ENCODE results near the gene RHOC. TPM values are rescaled to one million over a fixed set of nuclear protein-coding genes. Genes with fewer than 3 reads are reported as not detected.

Gene RHOC
- total RNA-seq, 1 donor = 68.4 TPM

- DNase-seq (ENCODE audit: low read depth in 2 of 3, low spot score in 2 of 3) = no peak
These were observed 19.6 kb downstream of the RHOC start for GRCh38 chr1:112687361-112687760.

DNA sequence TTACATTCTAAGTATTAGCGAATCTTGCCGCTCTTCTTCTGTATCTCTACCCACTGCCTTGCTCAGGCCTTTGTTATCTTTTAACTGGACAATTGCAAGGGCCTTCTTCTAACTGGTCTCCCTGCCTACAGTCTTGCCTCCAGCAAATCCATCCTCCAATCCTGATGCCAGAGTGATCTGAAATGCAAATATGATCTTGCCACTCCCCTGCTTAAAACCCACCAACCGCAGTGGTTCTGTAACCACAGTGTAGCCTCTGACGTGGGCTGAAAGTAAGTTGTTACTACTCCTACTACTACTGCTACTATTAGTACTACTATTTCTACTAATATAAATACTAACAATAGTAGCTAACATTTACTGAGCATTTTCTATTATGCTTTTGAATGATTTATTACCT lies 20.1 kb downstream of the RHOC start:
- DNase-seq (ENCODE audit: low read depth in 2 of 3, low spot score in 2 of 3) = no peak

DNA sequence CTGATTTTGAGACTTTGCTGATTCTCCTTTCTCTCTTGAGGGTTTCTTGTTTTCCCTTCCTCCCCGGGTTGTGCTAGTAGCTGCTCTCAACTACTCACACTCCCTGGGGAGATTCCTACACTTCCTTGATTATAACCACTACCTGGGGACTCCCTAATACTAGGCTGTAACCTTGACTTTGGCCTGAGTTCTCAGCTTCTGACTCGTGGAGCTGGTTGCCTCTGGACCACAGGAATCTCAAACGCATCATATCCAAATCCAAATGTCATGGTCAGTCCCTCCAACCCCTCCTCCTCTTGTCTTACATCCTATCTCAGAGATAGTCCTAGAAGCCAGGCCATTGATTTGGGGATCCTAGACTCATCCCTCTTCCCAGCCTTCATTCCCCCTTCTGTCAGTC lies 20.5 kb downstream of the RHOC start:
- DNase-seq (ENCODE audit: low read depth in 2 of 3, low spot score in 2 of 3) = no peak

- no peak for DNase-seq (ENCODE audit: low read depth in 2 of 3, low spot score in 2 of 3)
These were observed 21.0 kb downstream of the RHOC start for GRCh38 chr1:112685913-112686312.

GRCh38 chr1:112678605-112679004 lies 28.3 kb downstream of the RHOC start:
- DNase-seq (ENCODE audit: low read depth in 2 of 3, low spot score in 2 of 3) = no peak

DNA sequence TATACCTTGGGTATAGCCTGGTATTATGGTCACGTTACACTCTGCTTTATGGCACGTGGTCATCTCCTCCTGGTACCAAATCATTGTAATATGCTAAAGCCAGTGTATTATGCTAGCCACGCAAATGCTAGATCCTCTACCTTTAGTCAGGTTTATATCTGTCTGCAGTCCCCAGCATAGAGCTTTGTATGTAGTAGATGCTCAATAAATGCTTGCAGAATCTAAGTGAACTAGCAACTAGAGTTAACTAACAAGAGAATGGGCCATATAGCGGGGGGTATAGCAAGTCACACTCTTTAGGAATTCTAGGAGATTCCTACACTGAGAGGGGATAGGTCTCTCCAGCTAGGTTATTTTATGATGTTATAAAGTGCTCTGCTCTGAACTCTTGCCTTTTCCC lies 29.4 kb downstream of the RHOC start:
- no peak for DNase-seq (ENCODE audit: low read depth in 2 of 3, low spot score in 2 of 3)

DNA sequence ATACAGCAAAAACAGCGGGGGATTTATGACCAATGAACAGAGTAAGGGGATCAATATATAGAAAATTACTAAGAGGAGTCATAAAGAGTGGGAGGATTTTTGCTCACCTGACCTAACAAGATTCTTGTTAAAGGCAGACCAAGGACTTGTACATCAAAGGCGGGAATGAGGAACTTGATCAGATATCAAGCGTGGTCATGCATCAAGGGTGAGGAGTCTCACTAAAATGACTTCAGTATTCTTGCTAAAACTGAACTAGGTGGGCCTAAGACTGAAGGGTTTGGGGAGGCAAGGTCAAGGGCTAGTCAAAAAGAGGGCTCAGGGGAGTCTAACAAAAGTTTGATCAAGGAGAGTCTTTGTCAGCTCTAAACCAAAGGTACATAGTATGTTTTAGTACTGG lies 30.4 kb downstream of the RHOC start:
- DNase-seq (ENCODE audit: low read depth in 2 of 3, low spot score in 2 of 3) = peak in 1 of 3 donors; percentile 13

- DNase-seq (ENCODE audit: low read depth in 2 of 3, low spot score in 2 of 3) = no peak
These were observed 31.1 kb downstream of the RHOC start for GRCh38 chr1:112675728-112676381.

- DNase-seq (ENCODE audit: low read depth in 2 of 3, low spot score in 2 of 3) = peak; percentile 25 to 50 (median 35)
These were observed 31.8 kb downstream of the RHOC start for GRCh38 chr1:112674986-112675727.

- peak; percentile 32 to 80 (median 67) for DNase-seq (ENCODE audit: low read depth in 2 of 3, low spot score in 2 of 3)
These were observed 32.4 kb downstream of the RHOC start, which contains the start of gene MOV10 for GRCh38 chr1:112674440-112674985. Gene MOV10 (plus strand): TSS chr1:112674659. CDS start chr1:112674913, 254 bp downstream.

DNA sequence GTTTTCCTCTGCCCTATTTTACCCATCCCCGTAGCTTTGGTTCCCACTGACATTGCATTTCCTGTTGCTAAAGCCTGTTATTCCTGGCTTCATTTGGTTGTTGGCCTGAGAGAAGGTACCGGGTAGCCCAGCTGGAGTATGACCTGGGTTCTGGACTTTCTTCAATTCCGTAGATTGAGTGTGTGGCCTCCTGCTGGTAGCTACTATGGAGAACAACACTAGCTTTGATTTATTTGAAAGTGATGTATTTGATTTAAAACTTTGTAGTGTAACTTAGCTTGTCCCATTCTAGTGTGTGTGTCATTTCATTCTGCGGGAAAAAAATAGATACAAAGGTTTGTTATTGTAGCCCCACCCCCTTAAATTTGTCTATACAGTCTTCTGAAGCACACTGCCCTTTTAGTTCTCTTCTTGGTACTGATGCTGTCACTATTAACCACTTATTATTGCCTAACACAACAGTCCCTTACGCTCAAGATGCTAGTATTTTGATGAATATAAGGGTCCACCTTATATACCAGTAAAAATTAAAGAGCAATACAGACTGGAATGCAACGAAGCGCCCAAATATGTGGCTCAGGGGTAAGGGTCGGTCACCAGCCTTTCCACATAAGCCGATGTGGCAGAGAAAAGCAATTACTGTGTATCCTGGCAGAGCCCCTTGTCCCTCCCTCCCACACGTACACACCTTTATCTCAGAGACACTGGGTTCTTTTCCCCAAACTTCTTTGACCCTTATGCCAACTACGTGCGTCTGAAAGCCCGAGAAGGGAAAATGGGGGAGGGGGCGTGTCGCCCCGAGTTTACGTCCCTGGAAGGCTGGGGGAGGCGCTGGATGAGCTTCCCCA lies 33.1 kb downstream of the RHOC start:
- peak; percentile 7 to 53 (median 42) for DNase-seq (ENCODE audit: low read depth in 2 of 3, low spot score in 2 of 3)

DNA sequence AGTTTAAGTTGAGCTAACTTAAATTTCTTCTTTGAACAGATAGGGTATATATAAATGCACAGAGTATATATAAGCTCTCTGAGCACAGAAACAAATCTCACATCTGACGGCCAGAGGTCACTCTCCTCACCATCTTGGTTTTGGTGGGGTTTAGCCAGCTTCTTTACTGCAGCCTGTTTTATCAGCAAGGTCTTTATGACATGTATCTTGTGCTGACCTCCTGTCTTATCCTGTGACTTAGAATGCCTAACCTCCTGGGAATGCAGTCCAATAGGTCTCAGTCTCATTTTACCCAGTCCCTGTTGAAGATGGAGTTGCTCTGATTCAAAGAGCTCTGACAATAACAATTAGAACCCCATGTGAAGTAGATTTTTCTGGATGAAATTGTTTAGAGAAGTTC lies 34.1 kb downstream of the RHOC start:
- no peak for DNase-seq (ENCODE audit: low read depth in 2 of 3, low spot score in 2 of 3)

DNA sequence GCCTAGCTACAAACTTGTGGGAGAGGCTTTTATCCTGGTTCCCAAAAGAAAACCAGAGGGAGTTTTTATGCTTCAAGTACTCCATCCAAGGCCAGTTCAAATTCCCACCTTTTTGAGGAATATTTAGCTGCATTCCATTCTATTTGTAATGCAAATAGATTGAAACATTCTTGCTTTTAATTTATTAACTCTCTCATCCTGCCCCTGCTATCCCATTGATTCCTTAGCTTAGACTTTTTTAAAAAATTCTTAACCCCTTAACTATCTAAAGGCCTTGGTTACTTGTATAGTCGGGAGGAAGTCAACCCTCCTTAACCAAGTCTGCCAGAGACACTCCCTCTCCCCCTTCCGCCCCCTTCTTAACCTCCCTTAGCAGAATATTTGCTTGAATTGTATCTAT lies 34.9 kb downstream of the RHOC start:
- DNase-seq (ENCODE audit: low read depth in 2 of 3, low spot score in 2 of 3) = no peak

DNA sequence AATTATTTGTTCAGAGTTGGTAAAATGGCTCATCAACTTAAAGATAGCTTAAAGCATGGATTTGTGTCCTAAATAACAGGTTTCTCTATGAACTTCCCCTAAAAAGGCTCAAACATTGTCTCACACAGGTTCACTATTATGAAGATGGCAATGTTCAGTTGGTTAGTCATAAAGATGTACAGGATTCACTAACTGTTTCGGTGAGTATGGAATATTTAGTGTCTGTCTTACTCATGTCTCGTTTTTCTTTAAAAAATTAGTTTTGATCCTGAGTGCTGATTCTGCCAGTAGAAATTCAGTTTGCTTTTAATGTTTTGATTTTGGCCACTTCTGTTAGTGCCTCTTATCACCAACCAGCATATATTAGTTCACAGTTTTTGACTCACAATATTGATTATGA lies 40.0 kb downstream of the RHOC start:
- DNase-seq (ENCODE audit: low read depth in 2 of 3, low spot score in 2 of 3) = no peak

DNA sequence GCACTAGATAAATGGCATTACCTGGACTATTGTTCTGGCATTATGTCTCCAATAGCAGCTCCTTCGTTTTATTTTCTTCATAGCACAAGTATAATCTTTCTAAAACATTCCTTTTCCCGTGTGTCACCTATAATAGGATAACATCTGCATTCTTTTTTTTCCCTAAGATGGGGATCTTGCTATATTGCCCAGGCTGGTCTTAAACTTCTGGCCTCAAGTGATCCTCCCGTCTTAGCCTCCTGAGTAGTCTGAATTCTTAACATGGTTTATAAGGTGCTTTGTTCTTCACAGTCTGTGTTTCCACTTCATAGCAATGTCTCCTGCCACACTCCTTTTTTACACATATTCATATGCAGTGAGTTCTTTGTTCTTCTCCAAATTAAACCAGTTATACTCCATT lies 41.1 kb downstream of the RHOC start:
- no peak for DNase-seq (ENCODE audit: low read depth in 2 of 3, low spot score in 2 of 3)

GRCh38 chr1:112651205-112651604 lies 55.7 kb downstream of the RHOC start:
- DNase-seq (ENCODE audit: low read depth in 2 of 3, low spot score in 2 of 3) = no peak

Other genes with a start within 250 kb of the RHOC start
- under 0.01 TPM for gene WNT2B, start 198.2 kb downstream of the RHOC start, total RNA-seq
- gene ST7L, start 88.0 kb downstream of the RHOC start, total RNA-seq = 19.4 TPM
- gene CAPZA1, start 87.3 kb downstream of the RHOC start, total RNA-seq = 53.1 TPM
- gene MOV10, start 32.5 kb downstream of the RHOC start, total RNA-seq = 70.8 TPM
- under 0.01 TPM for gene PPM1J, start 8.2 kb upstream of the RHOC start, total RNA-seq
- gene SLC16A1, start 249.1 kb upstream of the RHOC start, total RNA-seq = 36.6 TPM